H1 (cell line): Measurements from ENCODE around the gene CFAP100. TPM values are rescaled to one million over a fixed set of nuclear protein-coding genes. Genes with fewer than 3 reads are reported as not detected.

Experiments used
- CTCF ChIA-PET: fragments of 300-600 bp; sonication (Branson Sonifier 250); formaldehyde crosslinking; loops from one replicate; lab custom pipeline; 2021; ENCODE audit not compliant: partially characterized antibody; lab: Charles Lee
- POLR2A ChIA-PET: fragments of 300-600 bp; sonication (Branson Sonifier 250); formaldehyde crosslinking; loops from one replicate; lab custom pipeline; 2021; ENCODE audit warnings: inconsistent platforms; ENCODE audit not compliant: partially characterized antibody; lab: Charles Lee
- DNase-seq, 2 experiments: peaks; one replicate each; pipeline versions ENCODE4 v3.0.0 to v3.0.0-alpha.2; 2010 to 2022; ENCODE audit warnings: low spot score in 2 of 2, low read depth in 1 of 2, mixed read lengths in 1 of 2
- FAIRE-seq: peaks from 2 replicates; lab custom pipeline; 2011; peaks lifted over from hg19 to GRCh38; lab: Jason Lieb, UNC
- H2AFZ ChIP-seq: 2 replicates; pipeline ENCODE4 v1.8.1; 2012; ENCODE audit warnings: low read length, inconsistent platforms
- H2AK5ac ChIP-seq: 2 replicates; pipeline ENCODE4 v1.6.1; 2013; ENCODE audit warnings: low read depth, low read length
- H2BK120ac ChIP-seq: replicated peaks from 2 replicates; pipeline ENCODE3; 2013; ENCODE audit warnings: low read depth, low read length, inconsistent platforms
- H2BK12ac ChIP-seq: 2 replicates; pipeline ENCODE4 v1.6.1; 2013; ENCODE audit warnings: low read depth, low read length
- H2BK15ac ChIP-seq: 2 replicates; pipeline ENCODE4 v1.6.1; 2013; ENCODE audit warnings: low read length
- H2BK20ac ChIP-seq: 2 replicates; pipeline ENCODE4 v1.6.1; 2013; ENCODE audit warnings: low read length
- H2BK5ac ChIP-seq: 2 replicates; pipeline ENCODE4 v1.6.1; 2013; ENCODE audit warnings: low read depth, low read length
- H3K14ac ChIP-seq: 2 replicates; pipeline ENCODE4 v1.6.1; 2013; ENCODE audit warnings: inconsistent platforms; ENCODE audit not compliant: insufficient read length
- H3K18ac ChIP-seq: 2 replicates; pipeline ENCODE4 v1.6.1; 2013; ENCODE audit warnings: low read length; ENCODE audit errors: extremely low read depth
- H3K23ac ChIP-seq: 2 replicates; pipeline ENCODE4 v1.6.1; 2013; ENCODE audit warnings: inconsistent platforms; ENCODE audit not compliant: insufficient read length
- H3K23me2 ChIP-seq: 2 replicates; pipeline ENCODE4 v1.6.1; 2013; ENCODE audit warnings: low read depth, low read length
- H3K27ac ChIP-seq: 2 replicates; pipeline ENCODE4 v1.6.1; 2011; ENCODE audit warnings: low read depth, low read length, inconsistent platforms
- H3K27me3 ChIP-seq, 4 experiments: replicated peaks in 1 of 4; 1 replicate in 1 of 4; 2 replicates in 3 of 4; pipeline versions ENCODE4 v1.6.1 to v1.8.1; 2011 to 2013; ENCODE audit warnings: low read length in 3 of 4, mild to moderate bottlenecking in 3 of 4, inconsistent platforms in 2 of 4, mixed read lengths in 2 of 4, moderate library complexity in 1 of 4; ENCODE audit not compliant: control insufficient read depth in 3 of 4, insufficient read depth in 3 of 4; ENCODE audit errors: extremely low read depth in 1 of 4
- H3K36me3 ChIP-seq, 4 experiments: 2 replicates each; pipeline versions ENCODE4 v1.6.1 to v1.8.1; 2011 to 2013; ENCODE audit warnings: mild to moderate bottlenecking in 4 of 4, low read length in 3 of 4, moderate library complexity in 2 of 4, control low read depth in 1 of 4, inconsistent platforms in 1 of 4; ENCODE audit not compliant: insufficient read depth in 4 of 4, control insufficient read depth in 2 of 4
- H3K4ac ChIP-seq: replicated peaks from 2 replicates; pipeline ENCODE3; 2013; ENCODE audit warnings: low read length, low read depth, mixed read lengths, inconsistent platforms; ENCODE audit not compliant: insufficient read length
- H3K4me1 ChIP-seq, 4 experiments: replicated peaks in 1 of 4; 1 replicate in 1 of 4; 2 replicates in 3 of 4; pipeline versions ENCODE4 v1.6.1 to v1.8.1; 2011 to 2013; ENCODE audit warnings: low read length in 3 of 4, inconsistent platforms in 2 of 4, mixed read lengths in 1 of 4; ENCODE audit not compliant: insufficient read depth in 4 of 4, control insufficient read depth in 3 of 4
- H3K4me2 ChIP-seq, 2 experiments: 2 replicates each; pipeline versions ENCODE4 v1.6.1 to v1.8.1; 2011 to 2013; ENCODE audit warnings: low read depth in 2 of 2, low read length in 2 of 2, control low read depth in 1 of 2, inconsistent platforms in 1 of 2, mild to moderate bottlenecking in 1 of 2; ENCODE audit not compliant: insufficient read depth in 1 of 2
- H3K4me3 ChIP-seq, 4 experiments: fragments of 200-600, 300-600 bp in 1 of 4; sonication (generic), shearing (Covaris generic), sonication (Bioruptor Twin) in 1 of 4; 2 replicates each; pipeline versions ENCODE4 v1.5.1 to v1.8.1; 2011 to 2016; ENCODE audit warnings: low read length in 4 of 4, low read depth in 3 of 4, control low read depth in 2 of 4, inconsistent platforms in 2 of 4, mild to moderate bottlenecking in 2 of 4, mixed read lengths in 1 of 4, moderate library complexity in 1 of 4; ENCODE audit not compliant: insufficient read depth in 2 of 4; ENCODE audit errors: extremely low read depth in 1 of 4
- H3K56ac ChIP-seq: replicated peaks from 2 replicates; pipeline ENCODE3; 2013; ENCODE audit warnings: low read depth, mild to moderate bottlenecking, mixed read lengths, low read length, inconsistent platforms; ENCODE audit not compliant: insufficient read length
- H3K79me1 ChIP-seq: 2 replicates; pipeline ENCODE4 v1.6.1; 2013; ENCODE audit warnings: low read depth, low read length, control low read depth
- H3K79me2 ChIP-seq, 2 experiments: 2 replicates each; pipeline versions ENCODE4 v1.6.1 to v1.8.1; 2012 to 2013; ENCODE audit warnings: low read length in 2 of 2, mild to moderate bottlenecking in 2 of 2, inconsistent platforms in 1 of 2; ENCODE audit not compliant: insufficient read depth in 2 of 2, control insufficient read depth in 1 of 2
- H3K9ac ChIP-seq, 4 experiments: replicated peaks in 1 of 4; 1 replicate in 1 of 4; 2 replicates in 3 of 4; pipeline versions ENCODE4 v1.6.1 to v1.8.1; 2011 to 2013; ENCODE audit warnings: low read depth in 3 of 4, low read length in 3 of 4, control low read depth in 2 of 4, mild to moderate bottlenecking in 2 of 4, moderate library complexity in 2 of 4, inconsistent platforms in 1 of 4; ENCODE audit errors: extremely low read depth in 1 of 4
- H3K9me3 ChIP-seq, 2 experiments: 2 replicates each; pipeline versions ENCODE4 v1.6.1 to v1.8.1; 2012 to 2013; ENCODE audit warnings: mild to moderate bottlenecking in 2 of 2, moderate library complexity in 2 of 2, control low read depth in 1 of 2, inconsistent platforms in 1 of 2, low read depth in 1 of 2, low read length in 1 of 2, mixed read lengths in 1 of 2; ENCODE audit not compliant: insufficient read depth in 2 of 2
- H4K20me1 ChIP-seq, 2 experiments: replicated peaks in 1 of 2; 2 replicates each; pipeline versions ENCODE3 to v1.8.1; 2011 to 2013; ENCODE audit warnings: inconsistent platforms in 2 of 2, low read length in 2 of 2, mild to moderate bottlenecking in 1 of 2; ENCODE audit not compliant: insufficient read depth in 2 of 2, control insufficient read depth in 1 of 2
- H4K5ac ChIP-seq: 2 replicates; pipeline ENCODE4 v1.6.1; 2013; ENCODE audit warnings: low read length, low read depth, mixed read lengths, inconsistent platforms; ENCODE audit not compliant: insufficient read length
- H4K8ac ChIP-seq: 2 replicates; pipeline ENCODE4 v1.8.0; 2013; ENCODE audit warnings: mild to moderate bottlenecking, moderate library complexity, low read length, inconsistent platforms; ENCODE audit not compliant: insufficient read depth; ENCODE audit errors: extremely low read depth
- H4K91ac ChIP-seq: replicated peaks from 2 replicates; pipeline ENCODE3; 2013; ENCODE audit warnings: low read length, mixed read lengths, inconsistent platforms; ENCODE audit not compliant: insufficient read length
- ASH2L ChIP-seq: fragments of 200-600, 300-600 bp; sonication (generic); IDR thresholded peaks from one replicate; pipeline ENCODE4 v1.7.1; 2017; ENCODE audit warnings: low read length
- CEBPB ChIP-seq: IDR thresholded peaks from 2 replicates; pipeline ENCODE4 v1.6.1; 2012; ENCODE audit warnings: low read depth, low read length
- EGR1 ChIP-seq: IDR thresholded peaks from 2 replicates; pipeline ENCODE4 v1.6.1; 2011; ENCODE audit warnings: low read depth, low read length, borderline replicate concordance
- POLR2A ChIP-seq, 2 experiments: IDR thresholded peaks; 1 replicate in 1 of 2; 2 replicates in 1 of 2; pipeline ENCODE4 v1.6.1; 2011; ENCODE audit warnings: low read depth in 2 of 2, low read length in 2 of 2, mild to moderate bottlenecking in 2 of 2; ENCODE audit errors: control extremely low read depth in 1 of 2
- TEAD4 ChIP-seq: IDR thresholded peaks from 2 replicates; pipeline ENCODE4 v1.6.1; 2012; ENCODE audit warnings: low read depth, low read length, inconsistent platforms, mixed read lengths
- WGBS, 2 experiments: shearing (Covaris generic) in 1 of 2; methylation state at CpG; one replicate each; pipeline versions ENCODE4 v1.1.6 to v1.1.7; 2013 to 2015; ENCODE audit warnings: low lambda C conversion rate in 2 of 2, mixed read lengths in 2 of 2, inconsistent platforms in 1 of 2, low coverage in 1 of 2, missing lambda C conversion rate in 1 of 2; ENCODE audit not compliant: insufficient replicate concordance in 2 of 2, insufficient coverage in 1 of 2, insufficient read length in 1 of 2; ENCODE audit errors: extremely low coverage in 1 of 2, missing lambda C conversion rate in 1 of 2; 5-methylcytosine and 5-hydroxymethylcytosine counted together
- polyA plus RNA-seq, 7 experiments: library from polyadenylated mRNA; depleted of rRNA in 3 of 7; stranded (reverse) in 5 of 7; unstranded in 2 of 7; fragments of >200 nt in 5 of 7; fragments of 200-250 nt in 2 of 7; gene quantifications; 1 replicate in 5 of 7; 2 replicates in 1 of 7; 4 replicates in 1 of 7; pipeline versions ENCODE4 v1.2.1 to v1.2.3, GENCODE V29; 2011 to 2013; ENCODE audit warnings: missing spikeins in 2 of 7, mixed read lengths in 2 of 7
- total RNA-seq: library from RNA; stranded (reverse); fragmentation: NEBNext Ultra II Directional; extraction: Animal tissue kit (Norgen Biotek cat#: 25700); gene quantifications from 2 replicates; pipeline ENCODE4 v1.2.1, GENCODE V29; 2021
- TF ChIP-seq, protein P1 (sequence below): IDR thresholded peaks from 2 replicates; pipeline ENCODE4 v1.6.1; 2011; ENCODE audit warnings: low read depth, mild to moderate bottlenecking, low read length; ENCODE audit not compliant: insufficient read depth

The CFAP100 gene
- total and polyA plus RNA-seq, 2 of the 8 experiments (the other 6 are each of a cell fraction or from before 2014, with no cell fraction given): 0.17 TPM; not detected in 1

DNA sequence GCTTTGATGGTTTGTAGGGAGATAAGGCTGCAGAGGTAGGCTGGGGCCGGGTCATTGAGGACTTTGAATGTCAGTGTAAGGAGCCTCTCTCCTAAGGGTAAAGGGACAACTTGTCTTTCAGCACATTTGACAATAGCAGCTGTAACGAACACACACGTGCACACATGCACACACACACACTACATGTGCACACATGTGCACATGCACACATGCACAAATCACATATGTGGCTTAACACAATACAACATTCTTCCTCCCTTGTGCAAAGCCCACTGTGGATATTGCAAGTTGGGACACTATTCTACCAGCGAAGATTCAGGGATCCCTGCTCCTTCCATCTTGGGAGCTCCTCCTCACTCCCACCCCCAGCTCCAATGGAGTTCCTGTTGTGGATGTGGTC is 1.1 kb upstream of the CFAP100 start:
- Histone ChIP-seq H2AFZ (no peak overlapping the region), H3K4me2 (no peak overlapping the region), H3K18ac (no peak overlapping the region)
- peak; percentile 42 for FAIRE-seq
- no peak for TF ChIP-seq ASH2L
- no peak for TF ChIP-seq CEBPB
- no peak for TF ChIP-seq EGR1
- TF ChIP-seq, protein P1, sequence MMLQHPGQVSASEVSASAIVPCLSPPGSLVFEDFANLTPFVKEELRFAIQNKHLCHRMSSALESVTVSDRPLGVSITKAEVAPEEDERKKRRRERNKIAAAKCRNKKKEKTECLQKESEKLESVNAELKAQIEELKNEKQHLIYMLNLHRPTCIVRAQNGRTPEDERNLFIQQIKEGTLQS: no peak
- TF ChIP-seq TEAD4: no peak
- no peak for TF ChIP-seq POLR2A (IDR thresholded peaks at IDR 0.05; ENCODE audit: control extremely low read depth in 1 of 2, low read depth in 2 of 2, low read length in 2 of 2)
- TF ChIP-seq, all 59 proteins: peak for 0
- no peaks in the 10 kb centered on the region for H3K79me1 ChIP-seq
- peaks cover 9 to 38% (median 31%) of the 10 kb centered on the region in 4 experiments for H3K27me3 ChIP-seq
- 0 out of 2 replicates have a peak overlapping the region, but pooled peaks have one; percentile 53 for H2BK15ac ChIP-seq
- H2BK120ac ChIP-seq: no peak overlapping the region
- no peak overlapping the region for H2BK5ac ChIP-seq
- no peak overlapping the region for H3K56ac ChIP-seq
- CTCF ChIA-PET: interaction anchor here (0.9 to 1.8 kb wide), 7 partner anchors 14 to 260 kb away, joined by 3 to 6 read pairs (median 4); no protein-coding TSS in a partner anchor
- H2BK20ac ChIP-seq: no peak overlapping the region
- no peak overlapping the region for H3K27ac ChIP-seq
- no peak overlapping the region for H3K9ac ChIP-seq
- no peaks in the 10 kb centered on the region for H3K79me2 ChIP-seq
- DNase-seq: no peak
- no peak overlapping the region for H2AK5ac ChIP-seq
- peaks cover 0 to 12% (median 4%) of the 10 kb centered on the region in 4 experiments; a peak in 4 of 7 replicates for H3K4me1 ChIP-seq
- H4K91ac ChIP-seq: no peak overlapping the region
- H3K4me3 ChIP-seq: no peak overlapping the region
- H3K36me3 ChIP-seq: no peaks in the 10 kb centered on the region
- POLR2A ChIA-PET: interaction anchor here (2.3 kb wide), 1 partner anchor 11 kb away, joined by 7 read pairs; no protein-coding TSS in a partner anchor
- H3K9me3 ChIP-seq: no peaks in the 10 kb centered on the region
- no peak overlapping the region for H4K8ac ChIP-seq
- no peak overlapping the region for H3K4ac ChIP-seq
- no peak overlapping the region for H3K23ac ChIP-seq
- no peaks in the 10 kb centered on the region for H4K20me1 ChIP-seq
- H4K5ac ChIP-seq: no peak overlapping the region
- no peak overlapping the region; the same call in 1 of the 2 replicates for H2BK12ac ChIP-seq
- no peak overlapping the region for H3K14ac ChIP-seq
- H3K23me2 ChIP-seq: peaks cover 6% of the 10 kb centered on the region; the same call in 1 of the 2 replicates
- WGBS, 2 experiments: 89% methylated on average over 4 of the region's 4 CpGs; no CpG with 5 or more reads in 1 of the 2 experiments
